HEK293 (cell line): ENCODE results near the gene AUP1.

Experiments
- ATF2 ChIP-seq: fragments of 450-650 bp; formaldehyde crosslinking; IDR thresholded peaks from 2 replicates; pipeline ENCODE4 v1.5.1; 2016; ENCODE audit warnings: missing biosample characterization, missing genetic modification characterization, low read depth
- CTCF ChIP-seq: fragments of 450-650 bp; formaldehyde crosslinking; IDR thresholded peaks from 2 replicates; pipeline ENCODE4 v1.5.1; 2016; ENCODE audit warnings: missing biosample characterization, missing genetic modification characterization
- MYNN ChIP-seq: fragments of 450-650 bp; formaldehyde crosslinking; IDR thresholded peaks from 2 replicates; pipeline ENCODE4 v1.5.1; 2016; ENCODE audit warnings: missing biosample characterization, missing genetic modification characterization, borderline replicate concordance
- SCRT1 ChIP-seq: fragments of 450-650 bp; formaldehyde crosslinking; IDR thresholded peaks from 2 replicates; pipeline ENCODE4 v1.5.1; 2016; ENCODE audit warnings: missing biosample characterization, missing genetic modification characterization, borderline replicate concordance
- YY1 ChIP-seq: fragments of 450-650 bp; formaldehyde crosslinking; IDR thresholded peaks from 2 replicates; pipeline ENCODE4 v1.5.1; 2018; ENCODE audit warnings: missing biosample characterization, missing genetic modification characterization
- ZBTB11 ChIP-seq: fragments of 450-650 bp; formaldehyde crosslinking; conservative IDR thresholded peaks from 2 replicates; pipeline ENCODE4 v1.5.1; 2016; ENCODE audit warnings: low read depth, missing biosample characterization, missing genetic modification characterization
- ZNF23 ChIP-seq: fragments of 450-650 bp; formaldehyde crosslinking; IDR thresholded peaks from 2 replicates; pipeline ENCODE4 v1.5.1; 2016; ENCODE audit warnings: missing biosample characterization, missing genetic modification characterization, borderline replicate concordance
- ZNF544 ChIP-seq: fragments of 450-650 bp; formaldehyde crosslinking; IDR thresholded peaks from 2 replicates; pipeline ENCODE4 v1.5.0; 2017; ENCODE audit warnings: missing biosample characterization, missing genetic modification characterization
- ZNF580 ChIP-seq: fragments of 450-650 bp; formaldehyde crosslinking; IDR thresholded peaks from 2 replicates; pipeline ENCODE4 v1.5.1; 2016; ENCODE audit warnings: missing biosample characterization, missing genetic modification characterization

- peak; percentile 61 for TF ChIP-seq CTCF (tag by site-specific recombination)
- no peak for TF ChIP-seq ZNF23 (tag by site-specific recombination)
- no peak for TF ChIP-seq ATF2 (tag by site-specific recombination)
- no peak for TF ChIP-seq MYNN (tag by site-specific recombination)
- no peak for TF ChIP-seq ZNF580
- no peak for TF ChIP-seq YY1
- TF ChIP-seq ZNF544 (tag by site-specific recombination) = no peak
- TF ChIP-seq ZBTB11 = no peak
- no peak for TF ChIP-seq SCRT1
These were observed 47.3 kb downstream of the AUP1 start for GRCh38 chr2:74481961-74482800.
